HS-5 (cell line): ENCODE measurements around the gene ASB15.
"Not testable (repeated sequence)": the region's sequence is repeated elsewhere in the genome, so short reads cannot be mapped to it uniquely, and the experiment has no call there.

Experiments
- DNase-seq: peaks from one replicate; pipeline ENCODE4 v3.0.0-alpha.2; 2012; ENCODE audit warnings: low read depth

Gene ASB15

GRCh38 chr7:123598657-123599056 lies 3.0 kb upstream of the ASB15 start:
- no peak for DNase-seq

- peak; percentile 3 for DNase-seq
These were observed 1.9 kb upstream of the ASB15 start for GRCh38 chr7:123599766-123600165.

GRCh38 chr7:123600876-123601275 lies 745 bp upstream of the ASB15 start:
- no peak for DNase-seq

DNA sequence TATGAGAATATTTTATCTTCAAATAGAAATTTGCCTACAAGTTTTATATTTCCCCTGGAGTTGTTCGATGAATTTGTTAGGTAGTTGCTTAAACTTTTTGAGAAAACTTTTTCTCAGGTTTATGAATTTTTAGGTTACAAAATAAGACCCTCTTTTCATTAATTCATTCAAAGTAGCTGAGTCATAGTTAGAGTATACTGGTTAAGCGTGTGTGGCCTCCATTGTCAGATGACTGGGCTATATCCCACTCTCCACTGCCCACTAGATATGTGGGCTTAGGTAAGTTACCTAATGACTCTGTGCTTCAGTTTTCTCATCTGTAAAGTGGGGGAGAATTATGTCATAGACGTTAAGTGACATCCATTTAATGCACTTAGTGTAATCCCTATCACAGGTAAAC lies 1.0 kb downstream of the ASB15 start:
- DNase-seq = no peak

DNA sequence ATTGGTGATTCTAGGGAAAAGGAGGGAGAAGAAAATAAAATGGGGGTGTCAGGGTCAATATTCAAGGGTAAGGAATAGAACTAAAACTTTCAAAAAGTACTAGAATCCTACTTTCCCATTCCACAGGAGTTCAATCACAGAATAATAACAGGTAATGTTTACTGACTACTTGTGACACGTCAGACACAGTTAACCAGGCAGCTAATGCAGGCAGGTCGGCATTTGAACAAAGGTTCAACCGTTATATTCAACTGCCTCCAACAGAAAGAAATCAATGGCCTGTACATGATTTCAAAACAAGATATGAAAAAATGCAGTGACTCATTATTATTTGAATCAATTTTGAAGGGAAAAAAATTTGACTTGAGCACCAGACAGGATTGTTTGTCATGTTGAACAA lies 3.1 kb downstream of the ASB15 start:
- DNase-seq = no peak

GRCh38 chr7:123607423-123607975 lies 5.9 kb downstream of the ASB15 start:
- DNase-seq = no peak

GRCh38 chr7:123608991-123609882 lies 7.6 kb downstream of the ASB15 start:
- DNase-seq = no peak

GRCh38 chr7:123609883-123610239 lies 8.2 kb downstream of the ASB15 start:
- DNase-seq = no peak

GRCh38 chr7:123612024-123612423 lies 10.4 kb downstream of the ASB15 start:
- DNase-seq = no peak

DNA sequence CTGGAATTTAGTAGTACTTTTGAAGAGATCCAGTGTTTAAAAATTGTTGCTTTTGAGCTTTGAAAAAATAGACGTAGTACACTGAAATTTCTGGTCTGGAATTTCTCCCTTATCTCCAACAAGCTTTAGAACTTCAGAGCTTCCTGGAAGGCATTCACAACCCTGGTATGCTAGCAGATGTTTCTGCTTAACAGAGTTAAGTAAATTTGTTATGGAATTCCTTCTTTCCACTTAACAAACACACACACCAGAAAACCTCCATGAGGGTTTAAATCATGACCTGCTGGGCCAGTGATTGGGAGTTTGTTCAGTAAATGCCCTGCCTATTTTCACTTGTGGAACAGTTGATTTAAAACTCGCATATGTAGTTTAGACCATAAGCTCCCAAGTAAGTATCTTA lies 13.7 kb downstream of the ASB15 start:
- peak; percentile 24 for DNase-seq

DNA sequence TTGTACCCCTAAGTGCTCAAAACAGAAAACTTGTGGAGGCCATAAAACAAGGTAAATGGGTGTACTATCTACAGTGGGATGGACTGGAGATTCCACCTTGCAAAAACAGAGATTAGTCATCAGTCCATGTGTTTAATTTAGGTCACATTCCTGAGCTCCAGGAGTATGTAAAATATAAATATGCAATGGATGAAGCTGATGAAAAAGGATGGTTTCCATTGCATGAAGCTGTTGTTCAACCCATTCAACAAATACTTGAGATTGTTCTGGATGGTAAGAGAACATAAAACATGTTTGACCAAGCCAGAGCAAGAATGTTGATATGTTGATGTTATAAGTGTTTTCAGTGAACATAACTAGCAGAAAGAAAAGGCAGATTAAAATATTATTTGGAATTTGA lies 14.6 kb downstream of the ASB15 start:
- peak; percentile 5 for DNase-seq

DNA sequence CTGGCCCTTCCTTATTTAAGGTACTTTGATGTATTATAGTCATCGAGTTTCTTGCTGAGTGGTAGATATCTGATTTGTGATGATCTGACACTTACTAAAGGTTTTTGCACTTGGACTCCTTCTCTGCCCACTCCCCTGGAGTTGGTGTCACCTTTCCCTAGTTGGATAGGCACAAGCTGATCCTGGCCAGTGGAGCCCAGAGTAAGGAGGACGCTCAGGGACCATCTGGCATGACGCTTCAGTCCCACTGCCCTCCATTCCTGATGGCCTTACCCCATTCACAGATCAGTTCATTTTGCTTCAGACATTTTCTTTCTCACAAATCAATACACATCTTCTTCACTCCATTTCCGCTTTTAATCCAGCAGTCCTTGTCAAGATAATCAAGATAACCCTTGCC lies 20.1 kb downstream of the ASB15 start:
- DNase-seq = no peak

GRCh38 chr7:123622660-123623386 lies 21.2 kb downstream of the ASB15 start:
- no peak for DNase-seq

GRCh38 chr7:123624527-123625183 lies 23.0 kb downstream of the ASB15 start:
- no peak for DNase-seq

GRCh38 chr7:123625254-123625653 lies 23.6 kb downstream of the ASB15 start:
- no peak for DNase-seq

DNA sequence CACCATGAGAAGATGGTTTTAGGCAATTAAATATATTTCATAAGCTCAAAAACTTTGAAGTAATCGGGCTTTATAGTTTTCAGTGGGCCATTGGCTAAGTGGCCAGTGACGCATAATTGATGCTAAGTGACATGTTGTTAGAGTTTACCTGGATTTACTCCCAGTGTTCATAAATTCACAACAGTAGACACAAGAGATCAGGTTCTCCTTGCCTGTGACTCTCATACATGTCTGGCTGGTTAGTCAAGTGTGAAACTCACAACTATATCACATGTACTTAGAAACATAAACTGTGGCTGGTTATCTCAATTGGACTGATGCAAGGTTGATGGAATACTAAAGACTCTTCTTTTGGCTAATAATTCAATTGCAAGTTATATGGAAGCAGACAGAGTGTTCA lies 26.2 kb downstream of the ASB15 start:
- DNase-seq = no peak

GRCh38 chr7:123628829-123629228 lies 27.2 kb downstream of the ASB15 start:
- no peak for DNase-seq

DNA sequence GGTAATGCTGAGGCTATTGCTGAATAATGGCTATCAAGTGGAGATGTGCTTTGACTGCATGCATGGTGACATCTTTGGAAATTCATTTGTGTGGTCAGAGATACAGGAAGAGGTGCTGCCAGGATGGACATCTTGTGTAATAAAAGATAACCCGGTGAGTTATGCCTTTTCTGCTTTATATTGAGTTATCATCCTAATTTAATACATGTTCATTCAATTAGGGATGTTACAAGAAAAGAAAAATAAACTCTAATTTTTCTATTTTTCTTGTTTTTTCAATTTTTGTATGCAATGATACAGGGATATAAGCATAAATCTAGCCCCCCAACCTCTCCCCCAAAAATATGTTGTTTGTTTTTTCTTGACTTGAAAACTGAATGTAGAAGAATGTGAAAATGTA lies 27.7 kb downstream of the ASB15 start:
- DNase-seq = no peak

DNA sequence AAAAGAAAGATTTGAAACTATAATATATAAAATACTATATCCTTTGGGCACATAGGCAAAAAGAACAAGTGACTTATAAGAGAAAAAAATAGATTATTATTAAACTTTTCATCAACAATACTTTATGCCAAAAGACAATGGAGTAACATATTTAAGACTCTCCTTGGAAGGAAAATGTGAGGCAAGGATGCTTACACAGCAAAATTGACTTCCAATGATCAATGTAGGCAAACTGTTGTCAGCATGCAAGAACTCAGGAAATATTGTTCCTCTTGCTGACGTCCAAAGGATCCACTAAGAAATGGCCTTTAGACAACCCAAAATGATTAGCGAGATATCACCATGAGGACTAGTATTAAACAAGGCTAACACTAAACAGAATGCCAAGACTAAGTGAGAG lies 31.2 kb downstream of the ASB15 start:
- no peak for DNase-seq

GRCh38 chr7:123633553-123633952 lies 31.9 kb downstream of the ASB15 start:
- DNase-seq = peak; percentile 81

- DNase-seq = not testable (repeated sequence)
These were observed 32.5 kb downstream of the ASB15 start for GRCh38 chr7:123634011-123634573.
